ENCODE results near the gene MINDY4. TPM values are rescaled to one million over a fixed set of nuclear protein-coding genes. Genes with fewer than 3 reads are reported as not detected.

The MINDY4 gene
- total RNA-seq, 1 donor from 2014 or later = 4.1 TPM

GRCh38 chr7:30814700-30815387, 43.6 kb downstream of the MINDY4 start:
- H3K36me3 ChIP-seq (ENCODE audit: insufficient read depth, low read length) = no peaks in the 10 kb centered on the region
- H3K4me2 ChIP-seq (ENCODE audit: low read length) = no peak overlapping the region
- no peaks in the 10 kb centered on the region for H3K79me2 ChIP-seq (ENCODE audit: insufficient read depth, low read length)
- H3K9me3 ChIP-seq (ENCODE audit: insufficient read depth, low read depth, low read length) = no peaks in the 10 kb centered on the region
- H3K36me3 Mint-ChIP-seq (ENCODE audit: low read depth, unreplicated experiment) = no peaks in the 10 kb centered on the region
- H3K27ac Mint-ChIP-seq (ENCODE audit: unreplicated experiment) = no peak overlapping the region
- no peak overlapping the region for H3K4me3 Mint-ChIP-seq (ENCODE audit: unreplicated experiment)
- no peak overlapping the region for H3K4me3 ChIP-seq (ENCODE audit: insufficient read depth, low read depth, low read length)
- no peak overlapping the region for H2AFZ ChIP-seq (ENCODE audit: low read depth, low read length)
- DNase-seq (ENCODE audit: low read depth) (no peak), FAIRE-seq (no peak)
- peaks cover 2% of the 10 kb centered on the region for H3K27me3 Mint-ChIP-seq (ENCODE audit: low read depth, unreplicated experiment)
- no peaks in the 10 kb centered on the region for H3K9me3 Mint-ChIP-seq (ENCODE audit: unreplicated experiment)
- no peaks in the 10 kb centered on the region for H3K27me3 ChIP-seq (ENCODE audit: insufficient read depth, low read length)
- no peak overlapping the region for H3K27ac ChIP-seq (ENCODE audit: low read depth, low read length)
- peaks cover 20% of the 10 kb centered on the region for H4K20me1 ChIP-seq (ENCODE audit: insufficient read depth, low read length)
- no peak overlapping the region for H3K9ac ChIP-seq (ENCODE audit: low read length)
- H3K4me1 Mint-ChIP-seq (ENCODE audit: low read depth, unreplicated experiment) = peaks cover 6% of the 10 kb centered on the region
- TF ChIP-seq CTCF (IDR thresholded peaks at IDR 0.05; ENCODE audit: insufficient read depth, low read depth, low read length) = no peak
- no peaks in the 10 kb centered on the region for H3K4me1 ChIP-seq (ENCODE audit: insufficient read depth, low read length)

GRCh38 chr7:30815388-30815854, 44.2 kb downstream of the MINDY4 start:
- Histone ChIP-seq H3K4me2 (ENCODE audit: low read length) (no peak overlapping the region), H3K9me3 (ENCODE audit: insufficient read depth, low read depth, low read length) (no peaks in the 10 kb centered on the region), H4K20me1 (ENCODE audit: insufficient read depth, low read length) (peaks cover 20% of the 10 kb centered on the region), H3K9ac (ENCODE audit: low read length) (no peak overlapping the region), H3K4me1 (ENCODE audit: insufficient read depth, low read length) (no peaks in the 10 kb centered on the region), H3K27me3 (ENCODE audit: insufficient read depth, low read length) (no peaks in the 10 kb centered on the region), H3K79me2 (ENCODE audit: insufficient read depth, low read length) (no peaks in the 10 kb centered on the region), H2AFZ (ENCODE audit: low read depth, low read length) (no peak overlapping the region), H3K36me3 (ENCODE audit: insufficient read depth, low read length) (no peaks in the 10 kb centered on the region), H3K27ac (ENCODE audit: low read depth, low read length) (no peak overlapping the region), H3K4me3 (ENCODE audit: insufficient read depth, low read depth, low read length) (no peak overlapping the region)
- peaks cover 2% of the 10 kb centered on the region for H3K27me3 Mint-ChIP-seq (ENCODE audit: low read depth, unreplicated experiment)
- H3K4me3 Mint-ChIP-seq (ENCODE audit: unreplicated experiment) = no peak overlapping the region
- no peaks in the 10 kb centered on the region for H3K36me3 Mint-ChIP-seq (ENCODE audit: low read depth, unreplicated experiment)
- no peaks in the 10 kb centered on the region for H3K9me3 Mint-ChIP-seq (ENCODE audit: unreplicated experiment)
- H3K4me1 Mint-ChIP-seq (ENCODE audit: low read depth, unreplicated experiment) = peaks cover 6% of the 10 kb centered on the region
- no peak overlapping the region for H3K27ac Mint-ChIP-seq (ENCODE audit: unreplicated experiment)
- FAIRE-seq (no peak), DNase-seq (ENCODE audit: low read depth) (no peak)
- no peak for TF ChIP-seq CTCF (IDR thresholded peaks at IDR 0.05; ENCODE audit: insufficient read depth, low read depth, low read length)
- TF ChIP-seq EZH2 (IDR thresholded peaks at IDR 0.05; ENCODE audit: insufficient read depth, low read length) = no peak

- Mint-ChIP-seq H3K27ac (ENCODE audit: unreplicated experiment) (no peak overlapping the region), H3K4me1 (ENCODE audit: low read depth, unreplicated experiment) (peaks cover 6% of the 10 kb centered on the region), H3K4me3 (ENCODE audit: unreplicated experiment) (no peak overlapping the region), H3K27me3 (ENCODE audit: low read depth, unreplicated experiment) (peaks cover 2% of the 10 kb centered on the region), H3K36me3 (ENCODE audit: low read depth, unreplicated experiment) (no peaks in the 10 kb centered on the region), H3K9me3 (ENCODE audit: unreplicated experiment) (no peaks in the 10 kb centered on the region)
- TF ChIP-seq EZH2 (IDR thresholded peaks at IDR 0.05; ENCODE audit: insufficient read depth, low read length) (no peak), CTCF (IDR thresholded peaks at IDR 0.05; ENCODE audit: insufficient read depth, low read depth, low read length) (no peak)
- no peak overlapping the region for H3K4me3 ChIP-seq (ENCODE audit: insufficient read depth, low read depth, low read length)
- FAIRE-seq (no peak), DNase-seq (ENCODE audit: low read depth) (no peak)
- no peak overlapping the region for H3K9ac ChIP-seq (ENCODE audit: low read length)
- H3K9me3 ChIP-seq (ENCODE audit: insufficient read depth, low read depth, low read length) = no peaks in the 10 kb centered on the region
- H3K4me1 ChIP-seq (ENCODE audit: insufficient read depth, low read length) = no peaks in the 10 kb centered on the region
- peaks cover 20% of the 10 kb centered on the region for H4K20me1 ChIP-seq (ENCODE audit: insufficient read depth, low read length)
- no peaks in the 10 kb centered on the region for H3K36me3 ChIP-seq (ENCODE audit: insufficient read depth, low read length)
- no peaks in the 10 kb centered on the region for H3K79me2 ChIP-seq (ENCODE audit: insufficient read depth, low read length)
- no peak overlapping the region for H2AFZ ChIP-seq (ENCODE audit: low read depth, low read length)
- no peak overlapping the region for H3K27ac ChIP-seq (ENCODE audit: low read depth, low read length)
- no peaks in the 10 kb centered on the region for H3K27me3 ChIP-seq (ENCODE audit: insufficient read depth, low read length)
- no peak overlapping the region for H3K4me2 ChIP-seq (ENCODE audit: low read length)
Measured at GRCh38 chr7:30815951-30816644, 44.9 kb downstream of the MINDY4 start.
